DOHH2 (cell line): ENCODE results near the gene COPA.

ENCODE experiments used
- H3F3A ChIP-seq: fragments of 200-600 bp; sonication (generic), shearing (Covaris generic); 2 replicates; pipeline ENCODE4 v1.6.0; 2016; ENCODE audit warnings: antibody characterized with exemption, mild to moderate bottlenecking; ENCODE audit not compliant: control insufficient read depth, insufficient read depth
- H3K27ac ChIP-seq: fragments of 200-600 bp; sonication (generic); 2 replicates; pipeline ENCODE4 v1.5.1; 2014; ENCODE audit warnings: low read depth, mild to moderate bottlenecking, low read length, moderate library complexity
- H3K27me3 ChIP-seq: fragments of 200-600 bp; sonication (generic); 2 replicates; pipeline ENCODE4 v1.6.1; 2014; ENCODE audit warnings: mild to moderate bottlenecking, low read length, mixed read lengths; ENCODE audit not compliant: control insufficient read depth
- H3K36me3 ChIP-seq: fragments of 200-600 bp; sonication (generic); 2 replicates; pipeline ENCODE4 v1.6.1; 2014; ENCODE audit warnings: mild to moderate bottlenecking, low read length, moderate library complexity, mixed read lengths; ENCODE audit not compliant: control insufficient read depth
- H3K4me1 ChIP-seq: fragments of 200-600 bp; sonication (generic); 2 replicates; pipeline ENCODE4 v1.6.1; 2014; ENCODE audit warnings: mild to moderate bottlenecking, low read length, mixed read lengths; ENCODE audit not compliant: control insufficient read depth
- H3K4me2 ChIP-seq: fragments of 200-600 bp; sonication (generic); 2 replicates; pipeline ENCODE4 v1.6.0; 2014; ENCODE audit warnings: mild to moderate bottlenecking, low read length, moderate library complexity
- H3K4me3 ChIP-seq: fragments of 200-600 bp; sonication (generic); 2 replicates; pipeline ENCODE4 v1.5.1; 2014; ENCODE audit warnings: mild to moderate bottlenecking, low read length, mixed read lengths
- H3K79me2 ChIP-seq: fragments of 200-600 bp; sonication (generic); 2 replicates; pipeline ENCODE4 v1.6.1; 2014; ENCODE audit warnings: mild to moderate bottlenecking, low read length, mixed read lengths; ENCODE audit not compliant: control insufficient read depth
- H3K9me2 ChIP-seq: fragments of 200-600 bp; sonication (generic); replicated peaks from 2 replicates; pipeline ENCODE4 v1.6.1; 2014; ENCODE audit warnings: mild to moderate bottlenecking, low read length, mixed read lengths; ENCODE audit not compliant: control insufficient read depth
- H3K9me3 ChIP-seq: fragments of 200-600 bp; sonication (generic); 2 replicates; pipeline ENCODE4 v1.6.1; 2014; ENCODE audit warnings: antibody characterized with exemption, low read length, mixed read lengths; ENCODE audit not compliant: control insufficient read depth, insufficient read depth
- H4K20me1 ChIP-seq: fragments of 200-600 bp; sonication (generic); 2 replicates; pipeline ENCODE4 v1.6.0; 2014; ENCODE audit warnings: low read depth, mild to moderate bottlenecking, antibody characterized with exemption, low read length, moderate library complexity; ENCODE audit not compliant: control insufficient read depth, insufficient read depth
- CTCF ChIP-seq: fragments of 200-600 bp; sonication (generic); IDR thresholded peaks from one replicate; pipeline ENCODE4 v1.5.1; 2014; ENCODE audit warnings: antibody characterized with exemption, mild to moderate bottlenecking, low read depth, low read length; ENCODE audit not compliant: poor library complexity, severe bottlenecking
- EZH2phosphoT487 ChIP-seq: fragments of 200-600 bp; sonication (generic); IDR thresholded peaks from 2 replicates; pipeline ENCODE4 v1.6.1; 2017; ENCODE audit warnings: borderline replicate concordance, mild to moderate bottlenecking, antibody characterized with exemption, low read length, moderate library complexity, mixed read lengths

Gene COPA

GRCh38 chr1:160251687-160252526 is 91.1 kb downstream of the COPA start:
- Histone ChIP-seq H3K36me3 (peaks cover 30% of the 10 kb centered on the region), H3K4me3 (no peak overlapping the region), H3K4me2 (no peak overlapping the region), H3K79me2 (peaks cover 71% of the 10 kb centered on the region), H3K9me3 (no peaks in the 10 kb centered on the region), H4K20me1 (0 out of 2 replicates have a peak, but pooled peaks cover 5% of the 10 kb centered on the region), H3K9me2 (no peaks in the 10 kb centered on the region), H3K4me1 (no peaks in the 10 kb centered on the region), H3F3A (0 out of 2 replicates have a peak, but pooled peaks cover 2% of the 10 kb centered on the region), H3K27me3 (no peaks in the 10 kb centered on the region), H3K27ac (no peak overlapping the region)
- TF ChIP-seq EZH2phosphoT487 (no peak), CTCF (peak; percentile 79)

DNA sequence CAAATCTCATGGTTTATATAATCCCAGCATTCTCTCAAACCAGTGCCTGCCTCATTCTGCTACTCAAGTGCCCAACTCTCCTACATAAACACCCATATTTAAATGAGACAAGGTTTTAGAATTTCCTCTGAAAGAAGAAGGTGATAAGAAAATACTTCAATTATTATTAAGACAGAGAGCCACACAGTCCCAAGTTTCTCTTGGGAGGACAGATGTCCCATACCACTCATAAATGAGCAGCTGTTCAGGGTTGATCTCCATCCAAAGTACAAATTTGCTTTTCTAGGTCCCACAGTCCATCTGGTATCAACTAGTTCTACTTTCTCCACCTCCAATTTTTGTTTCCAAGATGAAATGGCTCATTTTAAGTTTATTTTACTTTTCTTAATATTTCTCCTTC is 92.0 kb downstream of the COPA start:
- Histone ChIP-seq H3K4me2 (no peak overlapping the region), H4K20me1 (0 out of 2 replicates have a peak, but pooled peaks cover 5% of the 10 kb centered on the region), H3K4me1 (no peaks in the 10 kb centered on the region), H3K4me3 (no peak overlapping the region), H3K9me2 (no peaks in the 10 kb centered on the region), H3K27me3 (no peaks in the 10 kb centered on the region), H3K36me3 (peaks cover 22% of the 10 kb centered on the region), H3K27ac (no peak overlapping the region), H3K9me3 (no peaks in the 10 kb centered on the region), H3F3A (no peaks in the 10 kb centered on the region), H3K79me2 (peaks cover 71% of the 10 kb centered on the region)
- TF ChIP-seq CTCF (no peak), EZH2phosphoT487 (no peak)

DNA sequence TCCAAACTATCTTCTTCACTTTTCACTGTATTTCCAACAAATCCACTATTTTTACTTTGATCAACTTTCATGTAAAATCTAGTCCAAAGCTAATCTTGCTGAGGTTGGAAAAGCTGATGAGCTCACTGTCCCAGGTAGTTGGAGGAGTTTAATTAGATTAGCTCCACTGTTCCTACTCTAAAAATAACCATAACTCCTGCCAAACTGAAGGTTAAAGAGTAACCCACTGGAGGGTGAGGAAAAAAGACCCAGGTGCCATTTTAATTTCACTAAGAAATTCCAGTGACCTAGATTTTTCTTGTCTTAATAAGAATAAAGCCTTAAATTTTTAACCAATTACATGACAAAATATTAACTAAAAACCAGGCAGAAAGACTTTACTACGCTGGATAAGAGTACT is 96.0 kb downstream of the COPA start:
- TF ChIP-seq CTCF (no peak), EZH2phosphoT487 (no peak)
- Histone ChIP-seq H3K27ac (no peak overlapping the region), H3K4me3 (no peak overlapping the region), H3K9me2 (no peaks in the 10 kb centered on the region), H3F3A (no peaks in the 10 kb centered on the region), H4K20me1 (0 out of 2 replicates have a peak, but pooled peaks cover 5% of the 10 kb centered on the region), H3K4me1 (no peaks in the 10 kb centered on the region), H3K4me2 (no peak overlapping the region), H3K79me2 (peaks cover 73% of the 10 kb centered on the region), H3K27me3 (no peaks in the 10 kb centered on the region), H3K36me3 (peaks cover 45% of the 10 kb centered on the region), H3K9me3 (no peaks in the 10 kb centered on the region)
